ENCODE data around the gene FOXJ3. TPM values are rescaled to one million over a fixed set of nuclear protein-coding genes. Genes with fewer than 3 reads are reported as not detected.

FOXJ3 gene
- total and polyA plus RNA-seq, 2 of the 8 experiments (the other 6 are each of a cell fraction or from before 2014, with no cell fraction given) = 48.6 to 51.9 TPM

GRCh38 chr1:42155362-42155761 lies 179.7 kb downstream of the FOXJ3 start:
- no peaks in the 10 kb centered on the region for H3K79me1 ChIP-seq (ENCODE audit: low read depth, low read length)
- no peaks in the 10 kb centered on the region for H3K36me3 ChIP-seq (ENCODE audit: control insufficient read depth in 2 of 4, insufficient read depth in 4 of 4, low read length in 3 of 4)
- no peak overlapping the region for H2AK5ac ChIP-seq (ENCODE audit: low read depth, low read length)
- no peak overlapping the region for H3K9ac ChIP-seq (replicated peaks in 1 of 4; ENCODE audit: extremely low read depth in 1 of 4, low read depth in 3 of 4, low read length in 3 of 4)
- no peaks in the 10 kb centered on the region for H3K4me1 ChIP-seq (replicated peaks in 1 of 4; ENCODE audit: control insufficient read depth in 3 of 4, insufficient read depth in 4 of 4, low read length in 3 of 4)
- no peak overlapping the region for H3K27ac ChIP-seq (ENCODE audit: low read depth, low read length)
- no peak overlapping the region for H3K4me2 ChIP-seq (ENCODE audit: insufficient read depth in 1 of 2, low read depth in 2 of 2, low read length in 2 of 2)
- POLR2A ChIA-PET (ENCODE audit: partially characterized antibody) = no interaction called here
- H3K23ac ChIP-seq (ENCODE audit: insufficient read length) = no peak overlapping the region
- H2BK120ac ChIP-seq (replicated peaks; ENCODE audit: low read depth, low read length) = no peak overlapping the region
- FAIRE-seq (no peak), DNase-seq (ENCODE audit: low read depth in 1 of 2, low spot score in 2 of 2) (no peak)
- no peak overlapping the region for H2BK15ac ChIP-seq (ENCODE audit: low read length)
- H3K4me3 ChIP-seq (ENCODE audit: extremely low read depth in 1 of 4, insufficient read depth in 2 of 4, low read depth in 3 of 4, low read length in 4 of 4) = no peak overlapping the region
- H3K9me3 ChIP-seq (ENCODE audit: insufficient read depth in 2 of 2, low read depth in 1 of 2, low read length in 1 of 2) = no peaks in the 10 kb centered on the region
- H4K20me1 ChIP-seq (replicated peaks in 1 of 2; ENCODE audit: control insufficient read depth in 1 of 2, insufficient read depth in 2 of 2, low read length in 2 of 2) = no peaks in the 10 kb centered on the region
- no peaks in the 10 kb centered on the region for H3K79me2 ChIP-seq (ENCODE audit: control insufficient read depth in 1 of 2, insufficient read depth in 2 of 2, low read length in 2 of 2)
- H3K18ac ChIP-seq (ENCODE audit: extremely low read depth, low read length) = no peak overlapping the region
- no peak overlapping the region for H2BK20ac ChIP-seq (ENCODE audit: low read length)
- 92% methylated on average over 12 of the region's 12 CpGs; no CpG with 5 or more reads in 1 of the 2 experiments for WGBS, 2 experiments (ENCODE audit: extremely low coverage in 1 of 2, insufficient coverage in 1 of 2, insufficient read length in 1 of 2, insufficient replicate concordance in 2 of 2, low coverage in 1 of 2, low lambda C conversion rate in 2 of 2, missing lambda C conversion rate in 1 of 2)
- CTCF ChIA-PET (ENCODE audit: partially characterized antibody) = interaction anchor here (2.1 to 6.7 kb wide), 2 partner anchors 9 to 17 kb away, joined by 14 to 50 read pairs; no protein-coding TSS in a partner anchor
- no peaks in the 10 kb centered on the region for H3K27me3 ChIP-seq (replicated peaks in 1 of 4; ENCODE audit: control insufficient read depth in 3 of 4, extremely low read depth in 1 of 4, insufficient read depth in 3 of 4, low read length in 3 of 4)
- H2BK12ac ChIP-seq (ENCODE audit: low read depth, low read length) = no peak overlapping the region
- TF ChIP-seq SUZ12 (IDR thresholded peaks at IDR 0.05; ENCODE audit: low read length) (no peak), ZNF274 (IDR thresholded peaks at IDR 0.05; ENCODE audit: borderline replicate concordance, extremely low read depth, low read length) (no peak), NRF1 (IDR thresholded peaks at IDR 0.05; ENCODE audit: low read depth, low read length) (no peak), SIN3A (conservative IDR thresholded peaks at IDR 0.05 in 1 of 2, IDR thresholded peaks at IDR 0.05 in 1 of 2; ENCODE audit: low read depth in 1 of 2, low read length in 2 of 2) (no peak), RBBP5 (IDR thresholded peaks at IDR 0.05; ENCODE audit: borderline replicate concordance, low read depth, low read length) (no peak), PHF8 (conservative IDR thresholded peaks at IDR 0.05; ENCODE audit: low read depth, low read length) (no peak), CEBPB (IDR thresholded peaks at IDR 0.05; ENCODE audit: low read depth, low read length) (no peak), RXRA (IDR thresholded peaks at IDR 0.05; ENCODE audit: insufficient read depth, low read depth, low read length) (no peak), GABPA (IDR thresholded peaks at IDR 0.05; ENCODE audit: borderline replicate concordance, insufficient read depth, low read length) (no peak), EZH2 (IDR thresholded peaks at IDR 0.05; ENCODE audit: low read depth, low read length, severe bottlenecking) (no peak), MAX (IDR thresholded peaks at IDR 0.05) (no peak), SP2 (IDR thresholded peaks at IDR 0.05; ENCODE audit: low read length) (no peak), BACH1 (IDR thresholded peaks at IDR 0.05; ENCODE audit: low read length) (no peak), NANOG (IDR thresholded peaks at IDR 0.05; ENCODE audit: insufficient read depth, low read depth, low read length, poor library complexity, severe bottlenecking) (no peak)
- no peak overlapping the region for H4K5ac ChIP-seq (ENCODE audit: insufficient read length, low read depth, low read length)
- no peak overlapping the region for H2AFZ ChIP-seq (ENCODE audit: low read length)
- H2BK5ac ChIP-seq (ENCODE audit: low read depth, low read length) = no peak overlapping the region
- no peak overlapping the region for H3K14ac ChIP-seq (ENCODE audit: insufficient read length)
- H3K4ac ChIP-seq (replicated peaks; ENCODE audit: insufficient read length, low read depth, low read length) = no peak overlapping the region
- no peaks in the 10 kb centered on the region; the same call in 1 of the 2 replicates for H3K23me2 ChIP-seq (ENCODE audit: low read depth, low read length)
- no peak overlapping the region for H4K91ac ChIP-seq (replicated peaks; ENCODE audit: insufficient read length, low read length)
- no peak overlapping the region for H3K56ac ChIP-seq (replicated peaks; ENCODE audit: insufficient read length, low read depth, low read length)
- H4K8ac ChIP-seq (ENCODE audit: extremely low read depth, insufficient read depth, low read length) = no peak overlapping the region

Measured in H1 (cell line).